ENCODE data around the gene GJB1.

GJB1 gene

GRCh38 chrX:71215338-71215912, 7.6 kb upstream of the GJB1 start:
- no peak for DNase-seq (ENCODE audit: low spot score)

- no peak for DNase-seq (ENCODE audit: low spot score)
These were observed 6.5 kb upstream of the GJB1 start for GRCh38 chrX:71216485-71216884.

GRCh38 chrX:71217298-71217697, 5.7 kb upstream of the GJB1 start:
- DNase-seq (ENCODE audit: low spot score) = no peak

GRCh38 chrX:71221145-71221544, 1.9 kb upstream of the GJB1 start:
- DNase-seq (ENCODE audit: low spot score) = no peak

- DNase-seq (ENCODE audit: low spot score) = no peak
These were observed 1.2 kb downstream of the GJB1 start for GRCh38 chrX:71224098-71224708.

- no peak for DNase-seq (ENCODE audit: low spot score)
These were observed 2.0 kb downstream of the GJB1 start for GRCh38 chrX:71225009-71225408.

- no peak for DNase-seq (ENCODE audit: low spot score)
These were observed 2.7 kb downstream of the GJB1 start for GRCh38 chrX:71225676-71226075.

GRCh38 chrX:71227370-71228062, 4.5 kb downstream of the GJB1 start:
- DNase-seq (ENCODE audit: low spot score) = no peak

GRCh38 chrX:71228063-71228642, 5.1 kb downstream of the GJB1 start:
- no peak for DNase-seq (ENCODE audit: low spot score)

GRCh38 chrX:71235482-71235881, 12.5 kb downstream of the GJB1 start:
- DNase-seq (ENCODE audit: low spot score) = no peak

- no peak for DNase-seq (ENCODE audit: low spot score)
These were observed 13.8 kb downstream of the GJB1 start for GRCh38 chrX:71236836-71237235.

- no peak for DNase-seq (ENCODE audit: low spot score)
These were observed 16.8 kb downstream of the GJB1 start for GRCh38 chrX:71239781-71240180.

- no peak for DNase-seq (ENCODE audit: low spot score)
These were observed 18.3 kb downstream of the GJB1 start for GRCh38 chrX:71241301-71241700.

GRCh38 chrX:71244359-71245128, 21.5 kb downstream of the GJB1 start:
- no peak for DNase-seq (ENCODE audit: low spot score)

GRCh38 chrX:71245159-71245558, 22.1 kb downstream of the GJB1 start:
- no peak for DNase-seq (ENCODE audit: low spot score)

- no peak for DNase-seq (ENCODE audit: low spot score)
These were observed 27.8 kb downstream of the GJB1 start for GRCh38 chrX:71250841-71251240.

- no peak for DNase-seq (ENCODE audit: low spot score)
These were observed 28.5 kb downstream of the GJB1 start for GRCh38 chrX:71251466-71251973.

GRCh38 chrX:71252221-71252620, 29.2 kb downstream of the GJB1 start:
- DNase-seq (ENCODE audit: low spot score) = no peak

GRCh38 chrX:71253253-71254091, 30.4 kb downstream of the GJB1 start:
- DNase-seq (ENCODE audit: low spot score) = no peak

GRCh38 chrX:71254092-71254963, 31.3 kb downstream of the GJB1 start, which contains the start of gene ZMYM3:
ZMYM3 (minus strand) TSS chrX:71254140; CDS start chrX:71253255, 885 bp downstream.
- DNase-seq (ENCODE audit: low spot score) = peak; percentile 83
